NCI-H1092 (cell line): ENCODE results near the gene MMP8.
"Not testable (repeated sequence)": the region's sequence is repeated elsewhere in the genome, so short reads cannot be mapped to it uniquely, and the experiment has no call there.

Experiments used
- DNase-seq: peaks from one replicate; lab custom pipeline; 2025; lab: John Stamatoyannopoulos, UW

MMP8 gene

GRCh38 chr11:102724904-102725500 is at the start of gene MMP8:
Gene MMP8 (minus strand): TSS chr11:102724954. CDS start chr11:102724855, 99 bp downstream.
- DNase-seq = no peak

GRCh38 chr11:102773386-102773785 is 48.6 kb upstream of the MMP8 start:
- DNase-seq = no peak

- no peak for DNase-seq
These were observed 46.6 kb upstream of the MMP8 start for GRCh38 chr11:102771351-102771750.

GRCh38 chr11:102770191-102770590 is 45.4 kb upstream of the MMP8 start:
- no peak for DNase-seq

GRCh38 chr11:102767800-102768199 is 43.0 kb upstream of the MMP8 start:
- DNase-seq = no peak

- DNase-seq = no peak
These were observed 38.7 kb upstream of the MMP8 start for GRCh38 chr11:102763440-102763839.

GRCh38 chr11:102762361-102762767 is 37.6 kb upstream of the MMP8 start:
- no peak for DNase-seq

- DNase-seq = no peak
These were observed 37.0 kb upstream of the MMP8 start for GRCh38 chr11:102761646-102762238.

DNA sequence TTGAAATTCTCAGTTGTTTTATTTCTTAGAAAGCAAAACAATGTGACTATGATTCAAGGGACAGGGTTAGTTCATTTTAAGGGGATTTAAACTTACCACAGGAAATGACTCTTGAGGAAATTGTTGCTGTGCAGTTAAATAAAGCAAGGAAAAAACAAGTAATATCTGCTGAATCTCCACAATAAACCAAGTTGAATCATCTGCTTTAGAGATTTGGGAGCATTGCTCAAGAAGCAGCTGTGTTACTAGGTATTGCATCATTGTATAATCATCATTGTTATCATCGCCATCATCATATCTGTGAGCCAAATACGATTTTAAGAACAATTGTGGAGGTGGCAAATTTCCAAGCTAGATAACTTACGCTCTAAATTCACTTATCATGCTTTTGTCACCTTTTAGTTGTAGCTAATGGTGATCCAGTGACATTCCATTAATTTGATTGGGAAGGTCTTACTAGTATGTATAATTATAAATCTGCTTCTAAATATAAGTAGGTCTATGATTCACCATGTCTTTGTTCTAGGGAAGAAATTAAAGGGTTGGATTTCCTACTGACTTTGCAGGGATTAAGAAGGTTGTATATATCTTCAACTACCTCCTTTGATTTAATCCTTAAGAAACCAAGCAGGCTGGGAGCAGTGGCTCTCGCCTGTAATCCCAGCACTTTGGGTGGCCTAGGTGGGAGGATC is 35.7 kb upstream of the MMP8 start:
- no peak for DNase-seq

DNA sequence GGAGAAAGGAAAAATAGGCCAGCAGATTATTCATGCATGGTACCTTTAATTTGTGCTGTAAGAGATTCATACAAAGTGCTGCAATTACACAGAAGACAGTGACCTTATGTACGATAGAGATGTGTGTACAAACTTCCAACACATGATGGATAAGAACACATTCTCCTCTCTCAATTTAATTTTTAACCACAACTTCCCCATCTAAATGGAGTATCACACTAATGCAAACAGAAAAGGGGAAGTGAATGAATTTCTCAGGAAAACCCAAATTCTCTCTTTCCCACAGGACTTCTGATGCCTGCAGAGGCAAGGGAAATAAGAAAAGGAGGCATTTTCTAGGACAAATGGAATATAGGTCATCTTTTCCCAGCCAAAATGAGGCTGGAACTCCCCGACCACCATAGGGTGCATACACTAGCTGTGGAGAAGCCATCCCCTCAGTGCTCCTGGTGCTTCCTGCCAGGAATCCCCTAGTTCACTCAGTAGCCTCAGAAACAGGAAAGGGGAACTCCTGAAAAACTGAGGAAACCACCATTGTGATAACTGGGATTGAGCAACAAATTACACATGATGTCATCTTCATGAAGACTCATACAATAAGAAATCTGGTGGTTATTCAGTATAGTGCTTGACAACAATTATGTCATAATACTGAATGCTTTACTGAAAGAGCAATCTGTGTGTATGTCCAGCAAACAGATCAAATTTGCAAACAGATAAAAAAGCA is 33.2 kb upstream of the MMP8 start:
- DNase-seq = no peak

GRCh38 chr11:102753267-102753666 is 28.5 kb upstream of the MMP8 start:
- no peak for DNase-seq

DNA sequence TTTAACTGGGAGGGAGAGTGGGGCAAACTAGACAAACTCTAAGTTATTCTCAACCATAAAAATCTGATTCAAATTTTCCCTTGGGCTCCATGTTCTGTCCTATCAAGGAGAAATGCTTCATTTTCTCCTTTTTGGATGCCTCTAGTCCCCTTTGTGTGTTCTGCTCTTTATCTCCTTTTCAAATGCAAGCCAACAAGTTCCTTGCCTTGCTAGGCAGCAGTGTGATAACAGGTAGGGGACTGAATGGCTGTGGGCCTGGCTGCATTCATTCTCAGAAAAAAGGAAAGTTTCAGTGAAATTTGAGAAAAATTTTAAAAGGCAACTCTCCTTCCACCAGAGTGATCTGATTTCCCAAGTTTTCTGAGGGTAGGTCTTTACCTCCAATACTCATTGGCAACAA is 26.9 kb upstream of the MMP8 start:
- DNase-seq = no peak

- no peak for DNase-seq
These were observed 24.5 kb upstream of the MMP8 start for GRCh38 chr11:102749101-102749722.

GRCh38 chr11:102746746-102747578 is 22.2 kb upstream of the MMP8 start:
- DNase-seq = not testable (repeated sequence)

DNA sequence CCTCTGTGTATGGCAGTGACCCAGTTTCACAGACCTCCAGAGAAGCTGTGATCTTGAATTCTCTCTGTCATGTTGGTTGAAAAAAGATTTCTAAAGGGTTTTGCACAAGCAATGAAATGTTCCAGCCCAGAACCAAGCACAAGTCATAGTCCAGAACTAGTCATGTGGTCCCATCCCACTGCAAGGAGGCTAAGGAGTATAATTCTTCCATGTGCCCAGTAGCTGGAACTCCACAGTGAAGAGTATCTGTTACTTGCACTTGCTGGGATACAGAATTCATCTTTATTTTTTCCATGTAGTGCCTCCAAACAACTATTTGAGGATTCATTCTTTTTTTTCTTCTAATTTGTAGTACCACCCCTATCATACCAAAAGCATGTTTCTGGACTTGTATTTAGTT is 9.9 kb upstream of the MMP8 start:
- no peak for DNase-seq

DNA sequence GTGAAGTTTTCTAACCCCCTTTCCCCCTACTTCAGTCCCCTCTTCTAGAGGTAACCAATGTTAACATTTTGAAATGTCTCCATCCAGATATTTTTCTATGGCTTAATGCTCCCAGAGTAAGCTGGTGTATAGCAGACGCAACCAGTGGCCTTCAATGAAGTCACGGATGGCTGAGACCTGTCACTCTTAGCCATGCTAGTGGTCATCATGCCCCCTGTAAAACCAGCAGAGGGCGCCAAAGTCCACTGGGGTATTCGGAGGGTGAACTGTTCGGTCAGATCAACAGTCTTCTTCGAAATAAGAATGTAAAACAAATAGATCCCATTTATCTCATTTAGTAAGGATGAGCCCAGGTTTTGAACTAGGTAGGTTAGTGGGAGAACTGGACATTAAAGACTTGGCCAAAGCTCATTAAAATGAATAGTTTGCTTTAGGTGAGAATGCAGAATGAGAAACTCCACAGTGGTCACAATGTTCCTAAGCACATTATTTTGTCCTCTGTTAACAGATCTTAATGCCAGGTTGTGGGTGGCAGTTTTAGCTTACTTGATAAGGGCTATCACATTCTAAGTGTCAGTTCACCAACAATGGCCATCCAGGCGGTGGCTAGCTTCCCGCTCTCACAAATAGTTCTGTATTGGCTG is 8.6 kb upstream of the MMP8 start:
- no peak for DNase-seq

GRCh38 chr11:102730944-102731343 is 6.2 kb upstream of the MMP8 start:
- DNase-seq = not testable (repeated sequence)

DNA sequence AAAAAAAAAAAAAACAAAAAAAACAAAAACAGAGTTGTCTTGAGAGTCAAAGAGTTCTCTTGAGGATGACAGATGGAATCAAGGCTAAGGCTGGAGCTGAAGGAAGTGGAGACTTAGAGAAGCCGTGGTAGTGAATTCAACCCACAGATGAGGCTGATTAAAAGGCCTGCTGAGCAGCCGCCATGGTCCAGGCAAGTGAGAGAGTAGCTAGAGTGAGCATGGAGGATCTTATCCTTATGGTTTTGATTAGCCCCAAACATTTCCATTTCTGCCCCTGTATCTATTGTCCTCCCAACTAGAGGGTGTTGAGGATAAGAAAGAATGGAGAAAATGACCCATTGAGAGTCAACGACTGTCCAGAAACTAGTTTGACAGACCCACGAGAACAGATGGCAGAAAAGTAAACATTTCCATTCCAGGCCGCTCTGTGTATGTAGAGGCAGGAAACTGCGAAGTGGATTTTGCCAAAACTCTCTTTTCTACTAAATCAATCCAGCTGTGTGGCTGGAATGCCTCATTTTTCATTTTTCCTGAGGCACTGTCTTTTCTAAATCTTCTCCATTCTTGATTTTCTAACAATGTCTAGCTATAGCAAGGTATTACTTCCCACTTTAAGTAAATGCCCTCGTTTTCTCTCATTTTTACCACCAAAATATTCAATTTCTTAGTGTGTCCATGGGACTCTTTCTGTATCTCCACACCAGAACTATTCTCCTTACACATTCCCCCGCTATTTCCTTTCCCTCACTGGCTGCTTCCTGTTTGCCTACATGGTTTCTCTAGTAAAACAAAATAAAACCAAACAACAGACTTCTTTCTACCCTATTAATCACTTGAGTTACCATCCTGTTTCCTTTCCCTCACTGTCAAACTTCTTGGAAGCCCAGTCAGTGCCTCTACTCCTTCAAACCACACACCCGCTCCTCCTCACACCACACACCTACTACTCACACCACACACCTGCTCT is 5.4 kb upstream of the MMP8 start:
- no peak for DNase-seq

GRCh38 chr11:102727890-102728289 is 3.1 kb upstream of the MMP8 start:
- DNase-seq = no peak

DNA sequence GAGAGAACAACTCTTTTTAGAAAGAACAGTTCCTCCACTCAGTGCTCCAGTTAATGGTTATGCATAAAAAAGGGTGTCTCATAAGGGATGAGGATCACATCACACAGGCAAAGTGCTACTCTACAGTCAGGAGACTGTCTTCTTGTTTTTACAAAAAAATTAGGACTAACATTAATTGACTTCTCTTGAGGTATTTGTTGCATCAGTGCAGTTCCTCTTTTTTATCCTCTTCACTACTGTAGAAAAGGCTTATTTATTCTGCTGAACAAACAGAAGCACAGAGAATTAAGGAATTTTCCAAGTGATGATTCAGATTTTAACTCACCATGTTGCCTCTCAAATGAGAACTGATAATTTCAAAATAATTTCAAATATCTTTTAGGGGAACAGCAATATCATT is 1.9 kb downstream of the MMP8 start:
- DNase-seq = no peak
